Lung (tissue), 12 donors: ENCODE results near the gene SLC9A7. TPM values are rescaled to one million over a fixed set of nuclear protein-coding genes. Genes with fewer than 3 reads are reported as not detected.

Experiments used
- ATAC-seq: fragments of 200-7000 bp; cut with Tn5 transposase; one replicate; pipeline ENCODE4 v1.9.1; 2020; ENCODE audit warnings: moderate number of reproducible peaks; ENCODE audit not compliant: insufficient read depth, low FRiP score
- DNase-seq, 3 donors: peaks; one replicate each; pipeline ENCODE4 v3.0.0-alpha.2; 2013 to 2017
- H3K27ac ChIP-seq, 2 donors: one replicate each; pipeline ENCODE4 v1.5.1; 2013; ENCODE audit warnings: mild to moderate bottlenecking in 2 of 2, moderate library complexity in 2 of 2, control low read depth in 1 of 2, inconsistent platforms in 1 of 2, low read depth in 1 of 2, low read length in 1 of 2
- H3K27me3 ChIP-seq, 3 donors: one replicate each; pipeline ENCODE4 v1.5.1; 2013; ENCODE audit warnings: low read length in 2 of 3; ENCODE audit not compliant: control insufficient read depth in 3 of 3, insufficient read depth in 3 of 3
- H3K36me3 ChIP-seq, 4 donors: one replicate each; pipeline ENCODE4 v1.5.1; 2013; ENCODE audit warnings: low read length in 4 of 4, mild to moderate bottlenecking in 1 of 4, moderate library complexity in 1 of 4; ENCODE audit not compliant: control insufficient read depth in 4 of 4, insufficient read depth in 4 of 4
- H3K4me1 ChIP-seq, 5 donors: one replicate each; pipeline ENCODE4 v1.5.1; 2013; ENCODE audit warnings: low read length in 5 of 5, mild to moderate bottlenecking in 2 of 5, moderate library complexity in 1 of 5; ENCODE audit not compliant: control insufficient read depth in 5 of 5, insufficient read depth in 5 of 5
- H3K4me3 ChIP-seq: one replicate; pipeline ENCODE4 v1.5.1; 2013; ENCODE audit warnings: mild to moderate bottlenecking, control low read depth, moderate library complexity
- H3K9ac ChIP-seq, 2 donors: one replicate each; pipeline ENCODE4 v1.5.1; 2013; ENCODE audit warnings: low read length in 2 of 2, control low read depth in 1 of 2; ENCODE audit not compliant: insufficient read depth in 1 of 2
- H3K9me3 ChIP-seq, 4 donors: one replicate each; pipeline ENCODE4 v1.5.1; 2013; ENCODE audit warnings: low read length in 3 of 4, mild to moderate bottlenecking in 1 of 4, moderate library complexity in 1 of 4; ENCODE audit not compliant: control insufficient read depth in 4 of 4, insufficient read depth in 3 of 4
- CTCF ChIP-seq: IDR thresholded peaks from 2 replicates; pipeline ENCODE4 v1.5.1; 2012; ENCODE audit warnings: mild to moderate bottlenecking; ENCODE audit errors: control extremely low read depth, extremely low read depth
- WGBS, 2 donors: extraction: QIAGEN DNeasy Blood & Tissue Kit; methylation state at CpG; one replicate each; pipeline ENCODE4 v1.1.7; 2013; 5-methylcytosine and 5-hydroxymethylcytosine counted together
- polyA plus RNA-seq, 2 donors: library from polyadenylated mRNA; stranded (reverse); fragments of 200-250 nt; gene quantifications; one replicate each; pipeline ENCODE4 v1.2.1, GENCODE V29; 2013
- total RNA-seq, 2 donors: library from RNA; depleted of rRNA in 1 of 2; stranded (reverse); fragments of >200 nt in 1 of 2; gene quantifications; one replicate each; pipeline ENCODE4 v1.2.1, GENCODE V29; 2014 to 2021
- donor health status: control.
- donor health status: control.
- donor health status: Bipolar disorder and iron deficiency.
- donor health status: healthy.
- donor health status: DM: yes; HTN: yes; CAD: no.

SLC9A7 gene
- total and polyA plus RNA-seq, 4 donors, result 1.2 to 6.9 (median 3.6) TPM

- H3K4me3 ChIP-seq, result no peak overlapping the region
- H3K36me3 ChIP-seq, result no peaks in the 10 kb centered on the region
- peaks cover 0 to 1% (median 0%) of the 10 kb centered on the region in 4 donors for H3K9me3 ChIP-seq
- peaks cover 3 to 16% (median 3%) of the 10 kb centered on the region in 3 donors for H3K27me3 ChIP-seq
- no peak overlapping the region for H3K9ac ChIP-seq
- no peak for DNase-seq
- no peaks in the 10 kb centered on the region for H3K4me1 ChIP-seq
- H3K27ac ChIP-seq, result no peak overlapping the region
- no peak for ATAC-seq
- 80 to 92% methylated on average over 10 of the region's 10 CpGs for WGBS, 2 donors
- no peak for TF ChIP-seq CTCF
Observed at GRCh38 chrX:46676399-46677356, 82.2 kb downstream of the SLC9A7 start.

- H3K27me3 ChIP-seq, result peaks cover 3 to 22% (median 10%) of the 10 kb centered on the region in 3 donors
- H3K36me3 ChIP-seq, result no peaks in the 10 kb centered on the region
- H3K4me1 ChIP-seq, result peaks cover 0 to 2% (median 0%) of the 10 kb centered on the region in 5 donors
- H3K9me3 ChIP-seq, result peaks cover 0 to 1% (median 0%) of the 10 kb centered on the region in 4 donors
- H3K27ac ChIP-seq, result no peak overlapping the region
- H3K9ac ChIP-seq, result no peak overlapping the region
- DNase-seq (no peak), ATAC-seq (no peak)
- H3K4me3 ChIP-seq, result no peak overlapping the region
- WGBS, 2 donors, result 71 to 88% methylated on average over 5 of the region's 5 CpGs
- TF ChIP-seq CTCF, result no peak
Observed at GRCh38 chrX:46673620-46674359, 85.1 kb downstream of the SLC9A7 start.

- H3K27ac ChIP-seq, result no peak overlapping the region
- ATAC-seq, result no peak
- H3K36me3 ChIP-seq, result no peaks in the 10 kb centered on the region
- no peak for DNase-seq
- peaks cover 0 to 1% (median 0%) of the 10 kb centered on the region in 4 donors for H3K9me3 ChIP-seq
- 60 to 98% methylated on average over 3 of the region's 3 CpGs for WGBS, 2 donors
- no peak overlapping the region for H3K9ac ChIP-seq
- no peak overlapping the region for H3K4me3 ChIP-seq
- peaks cover 3 to 16% (median 14%) of the 10 kb centered on the region in 3 donors for H3K27me3 ChIP-seq
- no peak for TF ChIP-seq CTCF
- peaks cover 0 to 2% (median 0%) of the 10 kb centered on the region in 5 donors for H3K4me1 ChIP-seq
Observed at GRCh38 chrX:46670316-46670715, 88.6 kb downstream of the SLC9A7 start.
